ENCODE measurements around the gene POLRMT. TPM values are rescaled to one million over a fixed set of nuclear protein-coding genes. Genes with fewer than 3 reads are reported as not detected.

Gene POLRMT
- total RNA-seq, 1 experiment from 2014 or later = 104 TPM

DNA sequence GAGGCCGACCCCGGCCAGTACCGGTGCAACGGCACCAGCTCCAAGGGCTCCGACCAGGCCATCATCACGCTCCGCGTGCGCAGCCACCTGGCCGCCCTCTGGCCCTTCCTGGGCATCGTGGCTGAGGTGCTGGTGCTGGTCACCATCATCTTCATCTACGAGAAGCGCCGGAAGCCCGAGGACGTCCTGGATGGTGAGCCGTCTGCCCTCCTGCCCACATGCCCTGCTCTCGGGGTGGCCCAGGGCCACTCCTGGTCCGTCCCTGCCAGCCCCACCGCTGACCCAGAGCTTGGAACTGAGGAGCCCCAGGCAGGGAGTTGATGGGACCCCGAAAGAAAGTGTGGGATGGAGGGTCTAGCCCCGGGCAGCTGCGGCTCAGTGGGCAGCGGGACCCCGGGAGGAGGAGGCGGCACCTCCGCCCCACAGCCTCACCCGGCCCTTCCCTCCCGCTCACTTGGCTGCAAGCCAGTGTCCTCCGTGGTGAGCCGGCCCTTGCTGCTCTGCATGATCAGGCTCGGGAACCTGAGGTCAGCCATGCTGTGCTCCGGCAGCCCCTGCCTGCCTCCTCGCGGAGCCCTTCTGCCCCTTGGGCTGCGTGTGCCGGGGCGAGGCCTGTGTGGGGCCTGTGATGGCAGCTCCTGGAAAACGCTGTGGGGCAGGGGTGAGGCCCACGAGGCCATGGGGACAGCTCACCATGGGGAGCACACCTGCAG, 51.8 kb downstream of the POLRMT start:
- peaks cover 4 to 11% of the 10 kb centered on the region in 2 experiments for H3K4me1 Mint-ChIP-seq
- Histone ChIP-seq H3K27ac (ENCODE audit: insufficient read length, low read depth, low read length) (no peak overlapping the region), H3K18ac (ENCODE audit: insufficient read length, low read depth, low read length) (no peak overlapping the region), H3K23ac (ENCODE audit: insufficient read length, low read depth, low read length) (no peak overlapping the region), H3K9ac (ENCODE audit: extremely low read depth, insufficient read length, low read length) (no peak overlapping the region), H2BK120ac (ENCODE audit: low read depth, low read length, poor library complexity, severe bottlenecking) (no peak overlapping the region), H3K9me3 (ENCODE audit: control insufficient read depth, low read depth, low read length) (no peaks in the 10 kb centered on the region), H3K79me1 (ENCODE audit: insufficient read depth, low read depth, low read length, poor library complexity, severe bottlenecking) (peaks cover 3% of the 10 kb centered on the region), H3K4ac (ENCODE audit: low read depth, low read length) (no peak overlapping the region), H2AFZ (ENCODE audit: low read length) (no peak overlapping the region), H3K23me2 (ENCODE audit: insufficient read length, low read depth, low read length, poor library complexity, severe bottlenecking) (no peaks in the 10 kb centered on the region), H2BK12ac (ENCODE audit: insufficient read length, low read depth, low read length) (no peak overlapping the region), H4K8ac (replicated peaks; ENCODE audit: insufficient read length, low read depth, low read length) (no peak overlapping the region), H3K14ac (ENCODE audit: insufficient read depth, low read length) (no peak overlapping the region; the same call in 1 of the 2 replicates), H2BK5ac (ENCODE audit: insufficient read length, low read length) (no peak overlapping the region), H4K91ac (ENCODE audit: insufficient read length, low read depth, low read length) (no peak overlapping the region), H3K27me3 (ENCODE audit: insufficient read depth, low read length) (no peaks in the 10 kb centered on the region), H4K20me1 (ENCODE audit: control insufficient read depth, insufficient read depth, insufficient read length) (peaks cover 2% of the 10 kb centered on the region), H2AK5ac (ENCODE audit: insufficient read length, low read length) (no peak overlapping the region), H3K4me2 (ENCODE audit: insufficient read depth, insufficient read length, low read length) (no peak overlapping the region), H3T11ph (ENCODE audit: low read length) (no peak overlapping the region), H3K56ac (ENCODE audit: insufficient read length, low read depth, low read length) (no peak overlapping the region), H4K5ac (ENCODE audit: insufficient read length, low read depth, low read length) (no peak overlapping the region), H3K79me2 (ENCODE audit: insufficient read depth, low read length) (peaks cover 18% of the 10 kb centered on the region; the same call in 1 of the 2 replicates), H2BK20ac (ENCODE audit: low read depth, low read length, poor library complexity, severe bottlenecking) (no peak overlapping the region), H2BK15ac (ENCODE audit: low read depth, low read length) (no peak overlapping the region), H3K4me1 (ENCODE audit: insufficient read depth, low read length) (no peaks in the 10 kb centered on the region)
- no peak overlapping the region for H3K4me3 Mint-ChIP-seq
- DNase-seq = no peak
- no CpG with 5 or more reads among the region's 40 CpGs for WGBS (ENCODE audit: extremely low coverage, insufficient read length, low lambda C conversion rate)
- no peaks in the 10 kb centered on the region; the same call in none of the 2 replicates for H3K27me3 Mint-ChIP-seq (ENCODE audit: low read depth)
- TF ChIP-seq CTCF (conservative IDR thresholded peaks at IDR 0.05) = no peak
- H3K36me3 Mint-ChIP-seq (ENCODE audit: insufficient read depth in 1 of 3, low read depth in 3 of 3) = peaks cover 5 to 33% (median 26%) of the 10 kb centered on the region in 3 experiments; a peak in 6 of 7 replicates
- no peak overlapping the region for H3K27ac Mint-ChIP-seq
- no peaks in the 10 kb centered on the region for H3K9me3 Mint-ChIP-seq
